ENCODE measurements around the gene DGKG. TPM values are rescaled to one million over a fixed set of nuclear protein-coding genes. Genes with fewer than 3 reads are reported as not detected.

DGKG gene
- total RNA-seq, 3 donors from 2014 or later, result 0.80 to 6.7 (median 0.96) TPM

GRCh38 chr3:186167646-186168395 lies 194.2 kb downstream of the DGKG start:
- DNase-seq (no peak), ATAC-seq (no peak)
- Histone ChIP-seq H3K36me3 (ENCODE audit: low read depth) (no peaks in the 10 kb centered on the region), H3K4me1 (ENCODE audit: low read depth) (no peaks in the 10 kb centered on the region), H3K9me3 (no peaks in the 10 kb centered on the region), H3K4me3 (no peak overlapping the region)
- TF ChIP-seq CTCF (IDR thresholded peaks at IDR 0.05), result no peak
- intact Hi-C loops (cut with DNase I, micrococcal nuclease), result no loop called here

GRCh38 chr3:186166491-186167288 lies 195.3 kb downstream of the DGKG start:
- no peak for TF ChIP-seq CTCF (IDR thresholded peaks at IDR 0.05)
- no peak for DNase-seq
- intact Hi-C loops (cut with DNase I, micrococcal nuclease), result no loop called here
- ATAC-seq, result no peak
- H3K9me3 ChIP-seq, result no peaks in the 10 kb centered on the region
- no peaks in the 10 kb centered on the region for H3K4me1 ChIP-seq (ENCODE audit: low read depth)
- H3K36me3 ChIP-seq (ENCODE audit: low read depth), result no peaks in the 10 kb centered on the region
- H3K4me3 ChIP-seq, result no peak overlapping the region

GRCh38 chr3:186166036-186166435 lies 196.0 kb downstream of the DGKG start:
- ATAC-seq (no peak), DNase-seq (no peak)
- intact Hi-C loops (cut with DNase I, micrococcal nuclease), result no loop called here
- no peaks in the 10 kb centered on the region for H3K9me3 ChIP-seq
- H3K4me3 ChIP-seq, result no peak overlapping the region
- H3K36me3 ChIP-seq (ENCODE audit: low read depth), result no peaks in the 10 kb centered on the region
- no peak for TF ChIP-seq CTCF (IDR thresholded peaks at IDR 0.05)
- H3K4me1 ChIP-seq (ENCODE audit: low read depth), result no peaks in the 10 kb centered on the region

GRCh38 chr3:186165331-186165730 lies 196.7 kb downstream of the DGKG start:
- DNase-seq (no peak), ATAC-seq (no peak)
- Histone ChIP-seq H3K4me1 (ENCODE audit: low read depth) (no peaks in the 10 kb centered on the region), H3K4me3 (no peak overlapping the region), H3K9me3 (no peaks in the 10 kb centered on the region), H3K36me3 (ENCODE audit: low read depth) (no peaks in the 10 kb centered on the region)
- no peak for TF ChIP-seq CTCF (IDR thresholded peaks at IDR 0.05)
- intact Hi-C loops (cut with DNase I, micrococcal nuclease), result no loop called here

GRCh38 chr3:186164696-186165095 lies 197.3 kb downstream of the DGKG start:
- H3K9me3 ChIP-seq, result no peaks in the 10 kb centered on the region

More at GRCh38 chr3:186164696-186165095, 197.3 kb downstream of the DGKG start:
- no peaks in the 10 kb centered on the region for H3K4me1 ChIP-seq (ENCODE audit: low read depth)
- H3K36me3 ChIP-seq (ENCODE audit: low read depth), result no peaks in the 10 kb centered on the region
- intact Hi-C loops (cut with DNase I, micrococcal nuclease), result no loop called here
- ATAC-seq, result no peak
- DNase-seq, result no peak
- H3K4me3 ChIP-seq, result no peak overlapping the region
- no peak for TF ChIP-seq CTCF (IDR thresholded peaks at IDR 0.05)
